Breast epithelium (tissue), 4 donors: Measurements from ENCODE around the gene DACH1. TPM values are rescaled to one million over a fixed set of nuclear protein-coding genes. Genes with fewer than 3 reads are reported as not detected.

Experiments used
- DNase-seq, 2 donors: peaks; one replicate each; pipeline ENCODE4 v3.0.0-alpha.2; 2019; ENCODE audit warnings: low spot score in 2 of 2
- H3K27ac ChIP-seq, 2 donors: fragments of 200-600 bp; sonication (generic) in 1 of 2; one replicate each; pipeline ENCODE4 v1.5.1; 2016 to 2019; ENCODE audit warnings: mild to moderate bottlenecking in 1 of 2
- H3K27me3 ChIP-seq, 2 donors: fragments of 200-600 bp; sonication (generic) in 1 of 2; one replicate each; pipeline versions ENCODE4 v1.5.1 to v1.6.0; 2017 to 2019; ENCODE audit warnings: control low read depth in 1 of 2, mild to moderate bottlenecking in 1 of 2
- H3K36me3 ChIP-seq: fragments of 200-600 bp; one replicate; pipeline ENCODE4 v1.5.1; 2019
- H3K4me1 ChIP-seq, 2 donors: fragments of 200-600 bp; sonication (generic); one replicate each; pipeline ENCODE4 v1.5.1; 2016 to 2019; ENCODE audit warnings: control low read depth in 1 of 2
- H3K4me3 ChIP-seq, 3 donors: fragments of 200-600 bp; sonication (generic); 1 replicate in 2 of 3; 2 replicates in 1 of 3; pipeline ENCODE4 v1.5.1; 2016 to 2019; ENCODE audit warnings: mild to moderate bottlenecking in 3 of 3, moderate library complexity in 2 of 3
- H3K9me3 ChIP-seq, 2 donors: fragments of 200-600 bp; sonication (generic) in 1 of 2; one replicate each; pipeline ENCODE4 v1.5.1; 2016 to 2019; ENCODE audit warnings: control low read depth in 1 of 2
- POLR2A ChIP-seq: fragments of 450-650 bp; IDR thresholded peaks from one replicate; pipeline ENCODE4 v1.6.1; 2016; ENCODE audit warnings: antibody characterized with exemption, mild to moderate bottlenecking, moderate library complexity
- POLR2AphosphoS5 ChIP-seq, 3 donors: sonication (generic); formaldehyde crosslinking; IDR thresholded peaks; one replicate each; pipeline ENCODE4 v1.6.1; 2017; ENCODE audit warnings: antibody characterized with exemption in 3 of 3
- intact Hi-C: fragments of 100-400 bp; cut with DNase I; formaldehyde crosslinking; loops from one replicate; pipeline ENCODE4 v1.15.1; 2023; ENCODE audit warnings: low total_unique reads
- total RNA-seq, 3 donors: library from RNA; depleted of rRNA; stranded (reverse); fragments of >200 nt; gene quantifications; one replicate each; pipeline ENCODE4 v1.1.0, GENCODE V29; 2016
- TF ChIP-seq, protein P1 (sequence below), 3 donors: fragments of 450-650 bp; IDR thresholded peaks; one replicate each; pipeline ENCODE4 v1.5.1; 2016 to 2017; ENCODE audit warnings: antibody characterized with exemption in 3 of 3, mild to moderate bottlenecking in 3 of 3, moderate library complexity in 3 of 3

DACH1 gene
- total RNA-seq, 3 donors from 2014 or later, result 2.2 to 13.9 (median 11.5) TPM

DNA sequence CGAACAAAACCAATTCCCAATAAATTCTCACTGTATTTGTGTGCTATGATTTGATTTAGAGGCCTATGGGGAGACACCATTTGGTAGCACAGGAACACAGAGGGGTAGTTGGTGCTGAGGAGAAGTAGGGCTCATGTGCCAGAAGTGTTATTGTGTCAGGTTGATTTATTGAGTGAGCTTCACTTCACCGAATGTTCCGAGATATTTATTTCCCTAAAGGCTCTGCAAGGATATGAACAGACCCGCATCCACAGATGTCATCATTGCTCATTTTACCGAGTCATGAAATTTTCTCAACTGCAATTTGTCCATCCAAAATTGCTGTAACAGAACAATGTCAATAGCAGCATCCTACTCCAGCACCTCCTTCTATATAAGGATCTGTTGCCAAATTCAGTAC lies 69.5 kb downstream of the DACH1 start:
- H3K9me3 ChIP-seq, result no peaks in the 10 kb centered on the region
- no peaks in the 10 kb centered on the region for H3K36me3 ChIP-seq
- no peak overlapping the region for H3K27ac ChIP-seq
- no peaks in the 10 kb centered on the region for H3K4me1 ChIP-seq
- TF ChIP-seq POLR2A, result no peak
- TF ChIP-seq POLR2AphosphoS5 (IDR thresholded peaks at IDR 0.05), result no peak
- TF ChIP-seq, protein P1, sequence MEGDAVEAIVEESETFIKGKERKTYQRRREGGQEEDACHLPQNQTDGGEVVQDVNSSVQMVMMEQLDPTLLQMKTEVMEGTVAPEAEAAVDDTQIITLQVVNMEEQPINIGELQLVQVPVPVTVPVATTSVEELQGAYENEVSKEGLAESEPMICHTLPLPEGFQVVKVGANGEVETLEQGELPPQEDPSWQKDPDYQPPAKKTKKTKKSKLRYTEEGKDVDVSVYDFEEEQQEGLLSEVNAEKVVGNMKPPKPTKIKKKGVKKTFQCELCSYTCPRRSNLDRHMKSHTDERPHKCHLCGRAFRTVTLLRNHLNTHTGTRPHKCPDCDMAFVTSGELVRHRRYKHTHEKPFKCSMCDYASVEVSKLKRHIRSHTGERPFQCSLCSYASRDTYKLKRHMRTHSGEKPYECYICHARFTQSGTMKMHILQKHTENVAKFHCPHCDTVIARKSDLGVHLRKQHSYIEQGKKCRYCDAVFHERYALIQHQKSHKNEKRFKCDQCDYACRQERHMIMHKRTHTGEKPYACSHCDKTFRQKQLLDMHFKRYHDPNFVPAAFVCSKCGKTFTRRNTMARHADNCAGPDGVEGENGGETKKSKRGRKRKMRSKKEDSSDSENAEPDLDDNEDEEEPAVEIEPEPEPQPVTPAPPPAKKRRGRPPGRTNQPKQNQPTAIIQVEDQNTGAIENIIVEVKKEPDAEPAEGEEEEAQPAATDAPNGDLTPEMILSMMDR (IDR thresholded peaks at IDR 0.05), result no peak
- H3K27me3 ChIP-seq, result no peaks in the 10 kb centered on the region
- DNase-seq, result no peak
- intact Hi-C loops, result loop anchor here (5.0 kb wide), 1 partner anchor 1045 kb away; no protein-coding TSS in a partner anchor
- no peak overlapping the region for H3K4me3 ChIP-seq

DNA sequence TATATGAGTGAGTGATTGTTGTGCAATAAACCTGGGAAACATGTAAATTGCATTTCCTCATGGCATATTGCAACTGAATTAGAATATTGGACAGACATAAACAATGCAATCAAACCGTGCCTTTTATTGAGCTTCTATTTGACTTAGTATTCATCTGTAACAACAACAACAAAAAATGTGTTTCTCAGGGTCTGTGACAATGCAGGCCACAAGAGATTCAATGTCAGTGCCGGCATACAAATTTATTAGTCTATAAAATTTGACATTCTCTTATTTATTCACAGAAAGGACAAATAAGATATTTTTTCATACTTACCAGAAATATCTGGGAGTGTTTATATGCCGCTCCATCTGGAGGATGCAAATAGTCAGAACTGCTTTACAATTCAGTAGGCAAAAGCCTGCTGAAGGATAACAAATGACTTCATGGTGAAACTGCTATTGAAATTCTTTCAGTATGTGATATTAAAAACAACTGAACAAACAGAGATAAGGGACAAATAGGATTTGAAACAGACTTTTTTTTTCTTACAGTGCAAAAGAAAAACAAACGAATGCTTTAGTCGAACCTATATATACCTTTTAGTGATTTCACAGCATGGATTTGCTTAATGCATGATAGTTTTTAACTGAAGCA lies 77.2 kb downstream of the DACH1 start:
- no peaks in the 10 kb centered on the region for H3K9me3 ChIP-seq
- DNase-seq, result no peak
- intact Hi-C loops, result no loop called here
- no peaks in the 10 kb centered on the region for H3K4me1 ChIP-seq
- H3K36me3 ChIP-seq, result no peaks in the 10 kb centered on the region
- H3K27ac ChIP-seq, result no peak overlapping the region
- no peak overlapping the region for H3K4me3 ChIP-seq
- no peaks in the 10 kb centered on the region for H3K27me3 ChIP-seq
- TF ChIP-seq POLR2A (no peak), POLR2AphosphoS5 (IDR thresholded peaks at IDR 0.05) (no peak)
- TF ChIP-seq, protein P1 (IDR thresholded peaks at IDR 0.05), result no peak

DNA sequence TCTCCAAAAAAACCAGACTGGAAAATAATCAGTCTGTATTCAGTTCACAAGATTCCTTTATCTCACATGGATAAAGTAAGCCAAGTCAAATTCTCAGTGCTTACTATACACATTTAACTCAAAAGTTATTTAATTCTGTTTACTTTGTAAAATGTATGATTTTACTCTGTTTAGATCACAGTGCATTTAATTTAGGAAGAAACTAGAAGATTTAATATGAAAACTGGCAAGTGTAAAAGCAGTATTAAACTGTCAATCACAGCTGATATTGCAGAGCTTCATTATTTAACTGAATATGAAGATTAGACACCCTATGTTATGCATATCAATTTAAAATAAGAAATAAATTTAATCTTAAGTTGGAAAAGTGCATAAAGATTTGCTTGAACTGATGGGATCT lies 78.0 kb downstream of the DACH1 start:
- no peaks in the 10 kb centered on the region for H3K36me3 ChIP-seq
- no peaks in the 10 kb centered on the region for H3K9me3 ChIP-seq
- no peaks in the 10 kb centered on the region for H3K27me3 ChIP-seq
- intact Hi-C loops, result no loop called here
- H3K4me3 ChIP-seq, result no peak overlapping the region
- H3K27ac ChIP-seq, result no peak overlapping the region
- TF ChIP-seq POLR2AphosphoS5 (IDR thresholded peaks at IDR 0.05) (no peak), POLR2A (no peak)
- TF ChIP-seq, protein P1 (IDR thresholded peaks at IDR 0.05), result no peak
- DNase-seq, result no peak
- H3K4me1 ChIP-seq, result no peaks in the 10 kb centered on the region

DNA sequence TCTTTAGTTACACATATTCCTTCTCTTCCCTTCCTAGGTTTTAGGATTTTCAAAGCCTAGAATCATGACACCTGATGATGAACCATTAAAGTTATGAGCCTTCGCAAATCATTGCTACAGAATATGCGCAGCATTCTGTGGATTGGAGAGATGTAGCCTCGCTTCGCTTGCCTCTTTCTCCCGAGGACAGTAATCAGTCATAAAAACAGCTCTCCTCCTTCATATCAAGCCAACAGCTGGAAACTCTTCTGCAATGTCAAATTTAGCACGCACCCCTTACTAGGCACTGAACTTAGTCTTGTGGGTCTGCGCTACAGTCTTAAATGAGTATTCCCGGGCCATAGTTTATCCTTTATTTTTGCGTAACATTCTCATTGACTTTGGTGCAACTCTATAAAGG lies 79.6 kb downstream of the DACH1 start:
- Histone ChIP-seq H3K4me1 (no peaks in the 10 kb centered on the region), H3K27me3 (no peaks in the 10 kb centered on the region), H3K36me3 (no peaks in the 10 kb centered on the region), H3K27ac (no peak overlapping the region), H3K4me3 (no peak overlapping the region), H3K9me3 (no peaks in the 10 kb centered on the region)
- DNase-seq, result no peak
- TF ChIP-seq POLR2A (no peak), POLR2AphosphoS5 (IDR thresholded peaks at IDR 0.05) (no peak)
- TF ChIP-seq, protein P1 (IDR thresholded peaks at IDR 0.05), result no peak
- intact Hi-C loops, result no loop called here

DNA sequence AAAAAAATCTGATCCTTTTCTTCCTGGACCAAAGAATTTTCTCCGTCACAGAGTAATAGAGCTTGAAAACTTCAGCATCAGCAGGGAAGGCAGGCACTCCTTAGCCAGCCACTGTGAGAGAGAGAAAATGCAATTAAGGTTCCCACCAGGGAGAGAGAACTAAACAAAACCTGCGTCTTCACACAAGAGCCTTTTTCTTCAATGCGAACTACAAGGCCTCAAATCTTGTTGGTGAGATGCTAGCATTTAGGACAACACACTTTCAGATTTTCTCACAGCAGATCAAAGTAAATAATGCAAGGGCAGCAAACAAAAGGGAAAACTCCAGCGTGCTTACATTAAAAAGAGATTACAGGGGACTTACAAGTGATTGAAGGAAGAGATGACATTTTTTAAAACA lies 80.1 kb downstream of the DACH1 start:
- Histone ChIP-seq H3K4me3 (no peak overlapping the region), H3K9me3 (no peaks in the 10 kb centered on the region), H3K27ac (no peak overlapping the region), H3K36me3 (no peaks in the 10 kb centered on the region), H3K4me1 (no peaks in the 10 kb centered on the region), H3K27me3 (no peaks in the 10 kb centered on the region)
- DNase-seq, result no peak
- intact Hi-C loops, result no loop called here
- no peak for TF ChIP-seq POLR2A
- TF ChIP-seq POLR2AphosphoS5 (IDR thresholded peaks at IDR 0.05), result no peak
- TF ChIP-seq, protein P1 (IDR thresholded peaks at IDR 0.05), result no peak
